Measurements from ENCODE around the gene PCBP4.

DNA sequence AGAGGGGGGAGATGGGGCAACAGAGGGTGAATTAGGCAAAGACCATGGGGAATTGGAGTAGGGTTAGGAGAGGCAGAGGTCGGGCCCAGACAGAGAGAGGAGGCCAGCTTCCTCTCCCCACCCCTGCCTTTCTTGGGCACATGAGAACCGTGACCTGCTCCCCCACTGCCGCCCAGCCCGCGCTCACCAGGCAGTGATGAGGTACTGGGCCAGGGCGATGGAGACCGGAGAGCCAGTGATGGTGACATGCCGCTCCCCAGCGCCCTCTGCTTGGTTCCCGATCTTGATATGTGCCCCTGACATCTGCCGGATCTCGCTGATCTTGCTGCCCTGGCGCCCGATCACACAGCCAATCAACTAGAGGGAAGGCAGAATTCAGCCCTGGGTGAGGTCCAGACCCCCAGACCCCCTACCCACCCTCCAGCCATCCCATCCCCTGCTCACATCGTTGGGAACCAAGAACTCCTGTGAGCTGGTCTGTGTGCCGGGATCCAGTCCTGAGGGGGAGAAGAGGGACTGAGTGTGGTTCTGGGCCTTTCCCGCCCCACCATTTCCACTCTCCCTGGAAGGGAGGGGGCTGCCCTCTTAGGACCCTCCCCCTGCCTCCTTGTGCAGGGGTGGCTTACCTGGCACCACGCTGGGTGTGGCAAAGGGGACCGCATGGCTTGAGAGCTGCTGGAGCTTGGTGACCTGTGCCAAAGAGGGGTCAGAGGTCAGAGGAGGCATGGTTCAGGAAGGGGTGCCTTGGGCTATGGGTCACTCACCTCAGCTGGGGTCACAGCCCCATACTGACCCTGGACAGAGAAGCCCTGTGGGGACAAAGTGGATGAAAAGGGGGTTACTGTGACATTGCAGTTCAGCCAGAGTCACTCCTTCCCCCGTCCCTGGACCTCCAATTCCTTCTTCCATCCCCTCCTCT, 8.4 kb downstream of the PCBP4 start:
- TF ChIP-seq, protein P1, sequence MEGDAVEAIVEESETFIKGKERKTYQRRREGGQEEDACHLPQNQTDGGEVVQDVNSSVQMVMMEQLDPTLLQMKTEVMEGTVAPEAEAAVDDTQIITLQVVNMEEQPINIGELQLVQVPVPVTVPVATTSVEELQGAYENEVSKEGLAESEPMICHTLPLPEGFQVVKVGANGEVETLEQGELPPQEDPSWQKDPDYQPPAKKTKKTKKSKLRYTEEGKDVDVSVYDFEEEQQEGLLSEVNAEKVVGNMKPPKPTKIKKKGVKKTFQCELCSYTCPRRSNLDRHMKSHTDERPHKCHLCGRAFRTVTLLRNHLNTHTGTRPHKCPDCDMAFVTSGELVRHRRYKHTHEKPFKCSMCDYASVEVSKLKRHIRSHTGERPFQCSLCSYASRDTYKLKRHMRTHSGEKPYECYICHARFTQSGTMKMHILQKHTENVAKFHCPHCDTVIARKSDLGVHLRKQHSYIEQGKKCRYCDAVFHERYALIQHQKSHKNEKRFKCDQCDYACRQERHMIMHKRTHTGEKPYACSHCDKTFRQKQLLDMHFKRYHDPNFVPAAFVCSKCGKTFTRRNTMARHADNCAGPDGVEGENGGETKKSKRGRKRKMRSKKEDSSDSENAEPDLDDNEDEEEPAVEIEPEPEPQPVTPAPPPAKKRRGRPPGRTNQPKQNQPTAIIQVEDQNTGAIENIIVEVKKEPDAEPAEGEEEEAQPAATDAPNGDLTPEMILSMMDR (IDR thresholded peaks at IDR 0.05; ENCODE audit: low read depth, low read length, poor library complexity, severe bottlenecking): no peak
- TF ChIP-seq EZH2phosphoT487 (IDR thresholded peaks at IDR 0.05; ENCODE audit: borderline replicate concordance, low read length): no peak

Measured in DOHH2 (cell line).